NOMO-1 treated with dmso at 0.1 percent for 144 hours (cell line): ENCODE measurements around the gene NOG.
A peak's percentile ranks its signal among the peaks of the same experiment; 100 is the strongest.

ENCODE experiments used
- DNase-seq: peaks from one replicate; lab custom pipeline; 2025; ENCODE audit not compliant: unreplicated experiment; lab: John Stamatoyannopoulos, UW

NOG gene

DNA sequence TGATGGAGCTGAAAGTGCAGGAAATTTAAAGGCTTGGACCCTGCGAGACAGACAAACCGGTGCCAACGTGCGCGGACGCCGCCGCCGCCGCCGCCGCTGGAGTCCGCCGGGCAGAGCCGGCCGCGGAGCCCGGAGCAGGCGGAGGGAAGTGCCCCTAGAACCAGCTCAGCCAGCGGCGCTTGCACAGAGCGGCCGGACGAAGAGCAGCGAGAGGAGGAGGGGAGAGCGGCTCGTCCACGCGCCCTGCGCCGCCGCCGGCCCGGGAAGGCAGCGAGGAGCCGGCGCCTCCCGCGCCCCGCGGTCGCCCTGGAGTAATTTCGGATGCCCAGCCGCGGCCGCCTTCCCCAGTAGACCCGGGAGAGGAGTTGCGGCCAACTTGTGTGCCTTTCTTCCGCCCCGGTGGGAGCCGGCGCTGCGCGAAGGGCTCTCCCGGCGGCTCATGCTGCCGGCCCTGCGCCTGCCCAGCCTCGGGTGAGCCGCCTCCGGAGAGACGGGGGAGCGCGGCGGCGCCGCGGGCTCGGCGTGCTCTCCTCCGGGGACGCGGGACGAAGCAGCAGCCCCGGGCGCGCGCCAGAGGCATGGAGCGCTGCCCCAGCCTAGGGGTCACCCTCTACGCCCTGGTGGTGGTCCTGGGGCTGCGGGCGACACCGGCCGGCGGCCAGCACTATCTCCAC, at the start of gene NOG:
Gene NOG (plus strand): TSS at position 54 of the 674 bp plus-strand sequence. CDS start 525 bp downstream, at position 579.
- no peak for DNase-seq

DNA sequence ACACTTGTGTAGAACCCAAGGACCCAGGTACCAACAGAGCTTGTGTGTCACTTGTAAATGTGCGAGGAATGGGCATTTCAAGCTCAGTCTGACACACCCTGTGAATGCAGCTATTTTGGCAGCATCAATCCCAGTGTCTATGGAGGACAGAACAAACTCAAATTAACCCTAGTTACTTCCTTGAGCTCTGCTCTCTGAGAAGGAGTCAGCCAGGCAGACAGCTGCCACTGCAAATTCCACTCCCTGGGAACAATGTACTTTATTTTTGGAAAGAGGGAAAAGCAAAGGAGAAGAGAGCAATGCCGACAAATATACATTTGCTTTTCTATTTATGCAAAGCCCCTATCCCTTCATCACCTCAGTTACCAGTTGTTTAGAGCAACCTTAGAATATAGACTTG, 48.4 kb upstream of the NOG start:
- DNase-seq, result no peak

DNA sequence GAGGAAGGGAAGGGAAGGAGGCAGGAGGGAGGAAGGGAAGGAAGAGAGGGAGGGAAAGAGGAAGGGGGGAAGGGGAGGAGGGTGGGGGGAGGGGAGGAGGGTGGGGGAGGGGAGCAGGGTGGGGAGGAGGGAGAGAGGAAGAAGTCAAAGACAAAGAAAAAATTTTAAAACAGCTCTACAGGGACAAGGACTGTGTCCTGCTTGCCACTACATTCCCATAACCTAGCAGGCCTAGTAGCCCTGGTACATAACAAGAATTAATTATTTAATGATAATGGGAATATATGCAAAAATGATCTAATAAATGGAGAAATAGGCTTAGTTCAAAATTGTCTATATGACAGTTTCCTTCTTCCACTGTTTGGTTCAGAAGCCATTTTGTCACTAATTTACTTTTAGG, 47.6 kb upstream of the NOG start:
- DNase-seq, result no peak

DNA sequence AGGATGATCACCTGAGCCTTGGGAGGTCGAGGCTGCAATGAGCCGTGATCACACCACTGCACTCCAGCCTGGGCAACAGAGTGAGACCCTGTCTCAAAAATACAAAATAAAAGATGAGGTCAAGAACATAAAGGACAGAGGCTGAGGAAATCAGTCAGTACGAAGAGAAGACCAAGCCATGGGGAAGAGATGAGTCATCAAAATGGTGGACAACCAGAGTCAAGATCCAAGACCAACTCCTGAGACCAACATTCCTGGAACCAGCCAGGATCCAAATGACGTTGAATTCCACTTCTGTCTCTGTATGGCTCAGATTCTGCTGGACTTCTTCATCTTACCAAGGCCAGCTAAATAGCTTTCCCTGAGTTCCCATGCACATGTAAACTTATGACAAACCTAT, 44.8 kb upstream of the NOG start:
- no peak for DNase-seq

DNA sequence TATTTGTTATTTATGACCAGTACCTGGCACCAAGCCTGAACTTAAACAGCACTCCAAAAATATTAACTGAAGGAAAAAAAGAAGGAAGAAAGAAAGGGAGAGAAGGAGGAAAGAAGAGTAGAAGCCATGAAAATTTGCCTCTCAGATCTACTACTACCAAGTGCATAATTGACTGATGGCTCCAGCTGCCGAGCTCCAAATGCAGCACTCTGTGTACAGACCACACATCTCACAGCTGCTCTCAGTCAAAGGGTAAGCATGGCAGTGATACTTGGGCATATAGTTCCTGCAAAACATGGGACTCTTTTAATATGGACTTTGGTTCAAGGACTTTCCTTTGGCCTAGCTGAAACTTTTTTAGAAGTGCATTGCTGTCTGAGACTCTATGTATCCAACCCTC, 44.0 kb upstream of the NOG start:
- no peak for DNase-seq

DNA sequence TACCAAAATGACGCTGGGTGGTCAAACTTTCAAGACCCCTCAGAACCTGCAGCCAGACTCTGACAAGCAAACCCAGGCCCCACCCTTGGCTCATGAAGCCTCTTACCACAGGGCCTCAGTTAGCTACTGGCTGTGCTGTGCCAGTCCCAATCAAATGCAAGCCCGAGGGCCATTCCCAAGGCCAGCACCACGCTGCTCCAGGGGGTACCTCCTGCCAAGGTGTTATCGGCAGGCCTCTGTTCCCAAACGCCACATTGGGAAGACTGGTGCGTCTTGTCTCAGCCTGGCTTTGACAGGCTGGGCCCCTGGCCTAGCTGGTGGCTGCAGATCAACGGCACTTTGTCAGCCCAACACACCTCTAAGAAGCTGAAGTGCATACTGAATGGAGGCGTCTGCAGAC, 35.8 kb upstream of the NOG start:
- DNase-seq, result no peak

DNA sequence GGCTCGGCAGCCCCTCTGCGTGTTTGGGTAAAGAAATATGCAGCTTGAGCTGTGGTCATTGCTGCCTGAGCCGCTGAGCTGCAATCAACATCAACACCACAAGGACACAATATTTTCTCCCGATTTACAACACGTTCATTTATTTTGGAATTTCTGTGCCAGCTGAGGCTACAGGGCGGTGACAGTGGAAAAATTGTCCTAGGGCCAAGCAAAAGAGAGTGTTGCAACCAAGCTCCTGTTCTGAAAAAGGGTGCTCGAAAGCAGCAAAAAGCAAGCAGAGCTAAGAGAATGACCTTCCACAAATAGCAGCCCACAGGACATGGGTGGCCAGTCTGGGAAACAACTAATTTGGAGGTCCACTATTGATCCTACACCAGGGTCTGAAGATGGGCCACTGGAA, 35.4 kb upstream of the NOG start:
- DNase-seq, result no peak

DNA sequence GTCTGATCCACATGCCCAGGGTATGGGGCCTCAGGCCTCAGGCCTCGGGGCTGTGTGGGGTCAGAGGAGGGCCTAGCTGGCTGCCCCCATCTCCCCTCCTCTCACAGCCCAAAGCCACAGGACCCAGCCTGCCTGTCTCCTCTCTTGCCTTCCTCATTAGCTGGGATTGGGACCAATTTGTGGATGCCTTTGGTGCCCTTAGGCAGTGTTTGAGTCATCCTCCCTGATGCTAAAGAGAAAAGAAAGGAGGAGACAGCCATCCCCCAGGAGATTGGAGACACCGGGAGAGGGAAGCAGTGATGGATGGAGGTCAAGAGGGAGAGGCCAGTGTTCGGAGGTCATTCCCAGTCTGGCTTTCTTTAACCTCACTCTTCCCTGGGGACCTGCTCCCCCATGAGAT, 23.3 kb upstream of the NOG start:
- no peak for DNase-seq

DNA sequence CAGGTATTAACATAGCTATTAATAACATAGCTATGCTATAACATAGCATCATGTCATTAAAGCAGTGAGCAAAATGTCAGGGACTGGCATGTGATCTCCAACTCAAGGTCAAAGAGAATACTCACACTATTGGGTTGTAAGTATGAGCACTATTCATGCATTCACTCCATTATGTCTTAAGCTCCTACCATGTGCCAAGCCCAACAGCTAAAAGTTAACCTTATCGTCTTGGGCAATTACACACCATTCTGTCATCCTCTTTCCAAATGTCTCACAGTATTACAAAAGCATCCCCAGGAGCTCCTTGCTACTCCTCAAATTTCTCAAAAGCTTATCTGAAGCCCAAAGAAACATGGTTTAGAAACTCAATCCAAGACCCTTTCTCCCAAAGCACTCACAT, 22.0 kb upstream of the NOG start:
- DNase-seq, result no peak

DNA sequence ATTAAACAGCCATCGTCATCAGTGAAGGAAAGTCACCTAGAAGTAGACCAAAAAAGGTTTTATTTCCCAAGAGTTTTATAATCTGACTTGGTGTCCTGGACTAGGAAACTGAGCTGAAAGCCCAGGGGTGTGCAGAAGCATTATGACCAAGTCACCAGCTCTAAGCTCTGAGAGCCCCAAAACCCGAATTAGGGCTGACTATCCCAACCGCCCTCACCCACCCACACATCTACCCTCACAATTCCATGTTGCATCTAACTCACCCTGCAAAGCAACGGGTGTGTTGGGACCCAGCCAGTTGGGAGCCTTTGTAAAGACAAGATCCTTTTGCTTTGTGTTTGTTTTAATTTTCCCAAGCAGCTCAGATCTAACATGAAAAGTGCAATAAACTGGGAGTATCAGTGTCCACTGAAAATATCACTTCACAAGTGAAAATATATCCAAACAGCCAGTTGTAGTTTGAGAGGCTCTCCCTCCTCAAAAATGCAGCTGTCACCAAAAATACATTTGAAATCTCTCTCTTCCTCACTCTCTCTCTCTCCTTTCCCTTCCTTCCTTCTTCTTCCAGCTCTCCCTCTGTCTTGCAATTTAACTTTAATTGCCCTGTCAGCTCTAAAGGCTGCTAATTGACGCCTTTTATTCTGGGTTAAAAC, 16.2 kb upstream of the NOG start:
- no peak for DNase-seq

DNA sequence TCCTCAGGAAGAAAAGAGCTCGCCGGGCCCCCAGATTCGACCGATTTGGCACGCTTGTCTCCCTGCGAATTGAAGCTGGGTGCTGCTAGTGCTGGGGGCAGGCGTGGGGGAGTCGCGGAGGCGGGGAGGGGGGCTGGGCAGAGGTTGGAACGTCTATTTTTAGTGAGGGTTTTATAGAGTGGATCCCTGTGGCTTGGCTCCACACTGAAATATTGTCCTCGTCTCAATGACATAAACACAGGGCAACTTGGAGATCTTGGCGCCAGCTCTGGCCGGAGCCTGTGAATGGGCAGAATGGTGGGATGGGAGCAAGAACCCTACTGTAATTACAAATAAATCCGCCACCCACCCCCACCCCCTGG, 15.7 kb upstream of the NOG start:
- no peak for DNase-seq

DNA sequence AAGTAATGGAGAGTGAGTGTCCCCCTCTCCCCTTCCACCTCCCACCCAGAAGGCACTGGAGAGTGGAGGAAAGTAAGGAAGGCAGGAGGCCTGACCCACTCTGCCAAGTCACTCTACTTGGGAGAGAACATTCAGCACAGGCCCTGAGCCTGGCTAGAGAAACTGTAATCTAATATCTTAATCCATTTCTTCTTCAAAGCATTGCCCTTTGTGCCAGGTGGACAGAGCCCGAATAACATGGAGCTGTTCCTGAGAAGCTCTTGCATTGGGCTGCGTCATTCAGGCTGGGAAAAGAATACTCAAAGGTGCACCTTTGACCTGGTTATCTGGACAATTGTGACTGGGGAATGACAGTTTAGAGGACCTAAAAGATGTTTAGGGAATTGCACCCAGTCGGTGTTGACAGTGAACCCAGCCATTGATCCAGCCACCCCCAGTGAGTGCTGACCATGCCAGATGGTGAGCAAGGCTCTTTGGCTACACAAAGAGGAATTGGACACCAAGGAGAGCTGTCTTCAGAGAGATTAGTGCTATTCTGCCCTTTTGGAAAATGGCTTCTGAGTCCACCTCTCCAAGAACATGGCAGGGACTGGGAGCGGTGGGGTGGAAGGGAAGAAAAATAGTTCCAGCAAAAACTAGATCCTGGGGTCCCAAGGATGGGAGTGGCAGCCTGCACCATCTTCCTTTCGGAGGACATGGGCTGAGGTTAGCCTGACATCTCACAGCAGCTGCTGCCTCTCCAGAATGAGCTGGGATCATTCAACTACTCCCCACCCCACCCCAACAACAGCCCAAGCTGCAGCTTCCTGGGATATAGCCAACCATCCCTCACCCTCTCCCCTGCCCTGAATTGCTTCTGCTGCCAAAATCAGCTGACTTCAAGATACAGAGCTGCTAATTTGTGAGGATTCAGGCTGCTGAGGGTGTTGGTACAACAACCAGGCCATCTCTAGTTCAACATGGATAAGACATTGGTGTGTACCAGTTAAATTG, 11.6 kb upstream of the NOG start:
- no peak for DNase-seq

DNA sequence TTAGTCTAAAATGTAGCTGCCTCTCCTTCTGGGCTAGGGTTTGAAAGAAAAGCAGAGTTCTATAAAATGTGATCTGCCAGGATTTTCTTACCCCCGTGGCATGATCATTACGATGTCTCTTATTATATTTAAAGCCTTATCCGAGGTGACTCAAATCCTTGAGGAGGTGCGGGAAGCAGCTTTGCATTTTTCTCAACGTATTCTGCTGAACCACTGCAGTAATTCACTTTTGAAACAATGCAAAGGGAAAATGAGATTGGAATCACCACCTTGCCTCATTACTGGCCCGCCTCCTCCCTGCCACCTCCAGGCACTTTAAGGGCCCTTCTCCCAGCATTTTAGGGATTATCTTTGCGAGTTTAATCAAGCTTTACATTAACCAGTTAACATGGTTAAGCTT, 9.7 kb upstream of the NOG start:
- DNase-seq, result no peak

DNA sequence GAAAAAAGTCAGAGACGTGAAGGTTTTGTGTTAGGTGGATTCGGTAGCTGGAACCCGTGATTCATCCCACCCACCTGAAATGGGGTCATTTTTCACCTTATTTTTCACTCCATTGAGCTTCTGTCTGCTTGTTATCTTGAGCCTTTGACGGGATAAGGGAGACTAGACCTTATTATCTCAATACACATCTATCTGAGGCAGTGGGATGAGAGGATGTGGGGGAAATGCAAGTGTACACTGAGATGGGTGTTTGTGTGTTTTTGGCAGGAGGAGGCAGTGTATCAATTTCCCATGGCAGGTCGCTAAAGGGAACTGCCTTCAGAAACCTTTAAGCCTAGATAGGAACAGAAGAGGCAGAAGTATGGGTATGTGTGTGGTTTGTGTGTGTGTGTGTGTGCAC, 6.2 kb upstream of the NOG start:
- DNase-seq, result no peak

DNA sequence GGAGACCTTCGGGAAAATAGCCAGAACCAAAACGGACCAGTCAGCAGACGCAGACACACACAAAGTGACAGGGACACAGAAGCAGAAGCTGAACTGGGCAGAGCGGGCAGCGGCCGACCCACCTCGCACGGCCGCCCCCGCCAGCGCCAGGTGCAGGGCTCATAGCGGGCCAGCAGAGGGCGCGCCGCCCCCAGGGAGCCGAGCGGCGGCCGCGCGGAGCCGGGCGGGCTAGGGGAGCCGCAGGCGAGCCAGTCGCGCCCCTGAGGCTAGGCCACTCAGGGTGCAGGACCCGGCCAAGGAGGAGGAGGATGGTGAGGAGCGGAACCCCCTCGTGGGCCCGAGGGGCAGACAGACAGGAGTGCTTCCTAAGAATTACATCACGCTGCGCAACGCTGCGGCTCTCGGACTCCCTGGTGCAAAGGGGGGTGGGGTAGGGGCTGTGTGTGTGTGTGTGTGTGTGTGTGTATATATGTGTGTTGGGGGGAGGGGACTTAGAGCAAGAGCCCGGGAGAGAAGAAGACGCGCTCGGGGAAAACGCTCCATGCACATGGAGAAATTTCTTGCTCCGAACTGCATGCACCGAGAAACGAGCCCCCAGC, 913 bp upstream of the NOG start:
- peak; percentile 81 for DNase-seq

DNA sequence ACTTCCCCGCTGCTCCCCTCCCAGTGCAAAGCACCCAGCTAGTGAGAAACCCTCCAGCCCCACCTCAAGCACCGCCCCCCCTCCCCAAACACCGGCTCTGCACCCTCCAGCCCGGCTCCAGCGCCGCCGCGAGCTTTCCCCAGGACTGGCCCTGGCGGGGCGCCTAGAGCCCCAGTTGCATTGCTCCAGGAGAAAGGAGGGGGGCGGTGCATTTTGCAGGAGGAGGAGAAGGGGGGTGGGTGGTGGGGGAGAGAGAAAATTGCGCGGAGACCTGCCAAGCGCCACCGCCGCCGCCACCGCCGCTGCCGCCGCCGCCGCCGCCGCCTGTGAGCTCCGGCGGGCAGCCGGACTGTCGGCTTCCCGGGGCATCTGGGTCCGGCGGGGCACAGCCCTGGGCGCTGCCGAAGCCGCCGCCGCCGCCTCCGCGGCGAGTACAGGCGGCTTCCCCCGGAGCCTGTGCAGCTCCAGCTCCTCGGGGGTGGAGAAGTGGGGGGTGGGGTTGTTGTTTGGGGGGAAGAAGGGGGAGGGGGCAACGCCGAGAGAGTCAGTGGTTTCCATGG, 333 bp upstream of the NOG start:
- peak; percentile 71 for DNase-seq

DNA sequence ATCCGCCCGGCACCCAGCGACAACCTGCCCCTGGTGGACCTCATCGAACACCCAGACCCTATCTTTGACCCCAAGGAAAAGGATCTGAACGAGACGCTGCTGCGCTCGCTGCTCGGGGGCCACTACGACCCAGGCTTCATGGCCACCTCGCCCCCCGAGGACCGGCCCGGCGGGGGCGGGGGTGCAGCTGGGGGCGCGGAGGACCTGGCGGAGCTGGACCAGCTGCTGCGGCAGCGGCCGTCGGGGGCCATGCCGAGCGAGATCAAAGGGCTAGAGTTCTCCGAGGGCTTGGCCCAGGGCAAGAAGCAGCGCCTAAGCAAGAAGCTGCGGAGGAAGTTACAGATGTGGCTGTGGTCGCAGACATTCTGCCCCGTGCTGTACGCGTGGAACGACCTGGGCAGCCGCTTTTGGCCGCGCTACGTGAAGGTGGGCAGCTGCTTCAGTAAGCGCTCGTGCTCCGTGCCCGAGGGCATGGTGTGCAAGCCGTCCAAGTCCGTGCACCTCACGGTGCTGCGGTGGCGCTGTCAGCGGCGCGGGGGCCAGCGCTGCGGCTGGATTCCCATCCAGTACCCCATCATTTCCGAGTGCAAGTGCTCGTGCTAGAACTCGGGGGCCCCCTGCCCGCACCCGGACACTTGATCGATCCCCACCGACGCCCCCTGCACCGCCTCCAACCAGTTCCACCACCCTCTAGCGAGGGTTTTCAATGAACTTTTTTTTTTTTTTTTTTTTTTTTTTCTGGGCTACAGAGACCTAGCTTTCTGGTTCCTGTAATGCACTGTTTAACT, 1.0 kb downstream of the NOG start:
- peak; percentile 46 for DNase-seq

DNA sequence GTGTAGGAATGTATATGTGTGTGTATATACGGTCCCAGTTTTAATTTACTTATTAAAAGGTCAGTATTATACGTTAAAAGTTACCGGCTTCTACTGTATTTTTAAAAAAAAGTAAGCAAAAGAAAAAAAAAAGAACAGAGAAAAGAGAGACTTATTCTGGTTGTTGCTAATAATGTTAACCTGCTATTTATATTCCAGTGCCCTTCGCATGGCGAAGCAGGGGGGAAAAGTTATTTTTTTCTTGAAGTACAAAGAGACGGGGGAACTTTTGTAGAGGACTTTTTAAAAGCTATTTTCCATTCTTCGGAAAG, 1.6 kb downstream of the NOG start:
- DNase-seq, result no peak

DNA sequence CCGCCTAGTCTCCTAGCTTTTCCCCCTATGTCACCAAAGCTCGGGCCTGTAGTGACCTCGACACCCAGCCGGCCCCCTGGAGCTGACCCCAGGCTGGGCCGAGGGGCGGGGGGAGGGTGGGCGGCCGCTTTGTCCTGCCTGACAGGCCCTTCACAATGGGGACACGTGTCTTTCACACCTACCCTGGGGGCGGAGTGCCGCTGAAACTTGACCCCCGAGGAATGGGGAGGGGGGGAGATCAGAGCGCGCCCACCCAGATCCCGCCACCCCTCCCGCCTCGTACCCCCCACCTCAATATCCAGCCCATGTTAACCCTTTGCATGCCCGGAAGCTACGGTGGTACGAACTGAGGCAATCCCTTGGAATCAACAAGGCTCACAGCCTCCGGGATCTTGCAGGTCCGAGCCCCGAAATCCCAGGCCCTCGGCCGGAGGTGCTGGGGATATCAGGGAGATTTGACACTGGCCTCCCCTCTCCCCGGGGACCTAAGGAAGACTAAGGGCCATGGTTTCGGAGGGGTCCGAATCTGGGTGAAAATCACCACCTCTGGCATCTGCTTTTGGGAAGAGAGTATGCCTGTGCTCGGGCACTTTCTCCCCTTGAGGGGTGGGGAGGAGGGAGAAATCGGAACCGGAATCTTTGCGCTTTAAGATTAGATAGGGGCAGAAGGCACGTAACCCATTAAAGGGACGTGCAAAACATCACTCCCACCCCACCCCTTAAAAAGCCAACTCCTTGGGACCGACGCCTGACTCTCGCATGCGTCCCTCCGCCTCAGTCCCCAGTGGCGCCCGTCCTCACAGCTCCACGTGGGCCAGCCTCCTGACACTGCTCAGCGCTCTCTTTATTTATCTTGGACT, 2.6 kb downstream of the NOG start:
- no peak for DNase-seq
